HK-2 (cell line): ENCODE measurements around the gene RAB11FIP5.

Source experiments
- DNase-seq: peaks from one replicate; pipeline ENCODE4 v3.0.0-alpha.2; 2018; ENCODE audit not compliant: unreplicated experiment

RAB11FIP5 gene

GRCh38 chr2:73084971-73085370 is 27.8 kb downstream of the RAB11FIP5 start:
- DNase-seq = peak; percentile 61

GRCh38 chr2:73083886-73084800 is 28.6 kb downstream of the RAB11FIP5 start:
- no peak for DNase-seq

DNA sequence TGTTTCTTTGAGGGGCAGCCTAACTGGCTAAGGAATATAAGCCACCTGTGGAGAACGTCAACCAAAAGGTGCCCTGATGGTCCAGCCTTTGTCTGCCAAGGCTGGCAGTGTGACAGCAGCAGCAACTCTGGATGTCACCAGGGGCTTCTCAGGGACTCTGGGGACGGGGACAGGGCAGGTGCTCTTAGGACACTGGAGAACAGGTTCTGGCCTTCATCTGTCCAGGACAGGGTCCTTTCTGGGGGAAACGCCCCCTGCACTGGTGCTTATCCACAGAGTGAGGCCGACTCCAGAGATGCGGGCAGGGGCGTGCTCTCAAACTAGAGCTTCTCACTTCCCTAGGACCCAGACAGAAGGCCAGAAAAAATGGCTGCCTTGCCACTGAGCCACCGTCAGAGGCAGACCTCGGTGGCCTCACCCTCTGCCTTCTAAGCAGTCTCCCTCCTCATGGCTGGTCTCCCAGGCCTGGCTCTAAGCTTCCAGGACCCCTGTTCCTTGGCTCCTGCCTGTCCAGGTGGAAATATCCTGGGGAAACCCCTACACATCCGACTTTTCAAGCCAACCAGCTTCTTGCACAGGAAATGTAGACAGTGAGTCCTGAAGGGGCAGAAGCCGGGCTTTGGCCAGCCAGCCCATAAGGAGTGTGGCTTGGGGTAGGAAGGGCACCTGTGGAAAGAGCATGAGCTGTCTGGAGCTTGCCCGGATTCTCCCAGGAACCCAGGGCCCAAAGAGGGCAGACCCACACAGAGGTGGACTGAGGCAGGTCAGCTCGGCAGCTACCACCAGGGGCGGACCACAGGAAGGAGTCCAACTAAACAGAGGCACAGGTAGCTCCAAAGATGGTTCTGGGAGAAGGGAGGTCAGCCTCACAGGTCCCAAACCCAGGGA is 30.0 kb downstream of the RAB11FIP5 start:
- DNase-seq = no peak

- no peak for DNase-seq
Observed at GRCh38 chr2:73081181-73081671, 31.5 kb downstream of the RAB11FIP5 start.

- no peak for DNase-seq
Observed at GRCh38 chr2:73080321-73081131, 32.2 kb downstream of the RAB11FIP5 start.

DNA sequence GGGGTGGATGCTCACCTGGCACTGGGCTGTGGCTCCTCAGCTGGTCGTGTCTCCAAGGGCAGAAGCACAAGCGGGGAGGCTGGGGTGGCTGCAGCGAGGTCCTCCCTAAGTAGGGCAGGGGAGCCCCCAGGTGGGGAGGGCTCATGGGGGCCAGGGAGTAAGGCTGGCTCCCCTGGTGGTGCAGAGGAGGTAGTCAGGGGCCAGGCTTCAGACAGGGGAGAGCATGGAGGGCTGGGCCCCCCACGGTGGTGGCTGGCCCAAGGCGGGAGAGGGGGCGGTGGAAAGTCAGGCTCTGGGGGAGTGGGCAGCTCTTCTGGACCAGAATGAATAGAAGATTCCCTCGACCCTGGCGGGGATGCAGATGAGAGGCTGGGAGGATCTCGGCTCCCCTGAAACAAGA is 33.1 kb downstream of the RAB11FIP5 start:
- no peak for DNase-seq

- DNase-seq = no peak
Observed at GRCh38 chr2:73078457-73079411, 34.0 kb downstream of the RAB11FIP5 start.

DNA sequence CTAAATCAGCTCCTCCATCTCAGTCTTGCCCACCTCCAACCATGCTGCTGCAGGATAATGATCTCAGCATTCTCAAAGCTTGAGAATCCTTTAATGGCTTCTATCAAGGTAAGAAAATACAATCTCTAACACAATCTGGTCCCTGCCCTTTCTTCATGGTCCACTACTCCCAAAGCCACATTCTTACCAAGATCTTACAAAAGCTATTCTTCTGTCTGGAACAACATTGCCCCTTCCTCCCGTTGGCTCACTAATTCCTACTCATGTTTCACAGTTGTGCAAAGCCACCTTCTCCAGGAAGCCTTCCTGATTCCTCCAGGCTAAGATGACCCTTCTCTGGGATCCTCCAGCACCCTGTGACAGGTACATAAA is 35.3 kb downstream of the RAB11FIP5 start:
- DNase-seq = no peak

GRCh38 chr2:73076701-73077423 is 35.9 kb downstream of the RAB11FIP5 start:
- DNase-seq = no peak

DNA sequence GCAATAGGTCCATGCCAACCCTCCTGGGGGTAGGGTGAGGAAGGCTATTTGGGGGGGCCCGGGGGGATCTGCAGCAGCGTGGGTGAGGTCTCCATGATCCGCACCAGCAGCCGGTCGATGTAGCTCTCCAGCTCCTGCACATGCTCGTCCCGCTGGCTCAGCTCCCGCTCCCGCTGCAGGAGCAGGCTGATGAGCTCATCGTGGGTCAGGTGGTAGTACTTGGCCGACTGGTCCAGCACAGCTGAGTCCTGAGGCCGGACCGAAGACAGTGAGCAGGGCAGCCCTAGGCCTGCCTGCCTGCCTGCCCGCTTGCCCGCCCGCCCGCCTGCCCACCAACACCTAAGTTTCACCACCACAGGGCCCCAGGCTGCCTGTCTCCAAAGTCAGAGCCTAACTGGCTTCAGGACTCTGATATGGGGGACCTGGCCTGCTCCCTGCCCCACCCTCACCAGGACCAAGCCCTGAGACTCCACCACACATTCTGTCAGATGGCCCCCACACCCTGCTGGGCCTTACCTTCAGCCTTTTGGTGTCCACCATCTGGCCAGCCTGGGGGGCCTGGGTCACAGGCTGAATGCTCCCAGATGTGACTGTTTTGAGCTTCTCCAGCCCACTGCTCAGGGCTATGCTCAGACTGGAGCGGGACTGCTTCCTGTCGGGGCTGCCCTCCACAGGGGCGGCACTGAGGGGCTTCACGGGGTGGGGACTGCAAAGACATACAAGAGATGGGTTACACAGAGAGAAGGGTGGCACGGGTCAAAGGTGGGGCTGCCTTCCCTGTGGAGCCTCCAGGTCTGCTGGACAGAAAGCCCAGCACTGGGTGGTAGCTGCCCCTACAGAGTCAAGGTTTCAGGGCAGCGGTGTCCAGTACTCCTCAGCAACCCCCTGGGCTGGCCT is 37.0 kb downstream of the RAB11FIP5 start:
- no peak for DNase-seq

GRCh38 chr2:73074110-73075069 is 38.4 kb downstream of the RAB11FIP5 start:
- DNase-seq = no peak

GRCh38 chr2:73072416-73072815 is 40.3 kb downstream of the RAB11FIP5 start:
- DNase-seq = no peak

- DNase-seq = no peak
Observed at GRCh38 chr2:73072129-73072395, 40.7 kb downstream of the RAB11FIP5 start.

GRCh38 chr2:73071360-73072128 is 41.2 kb downstream of the RAB11FIP5 start, which contains the start of gene SFXN5:
TSS of gene SFXN5 (minus strand) at chr2:73071712. CDS start at chr2:73071705, 7 bp downstream.
- DNase-seq = peak; percentile 99

GRCh38 chr2:73070643-73071359 is 41.9 kb downstream of the RAB11FIP5 start:
- DNase-seq = no peak
